AG09309 (cell line): ENCODE results near the gene PEPD.

ENCODE experiments used
- DNase-seq: peaks from one replicate; pipeline ENCODE4 v3.0.0-alpha.2; 2010; ENCODE audit warnings: low read depth
- H3K4me3 ChIP-seq: 2 replicates; pipeline ENCODE4 v1.5.1; 2011; ENCODE audit warnings: mild to moderate bottlenecking, low read depth, low read length, moderate library complexity; ENCODE audit not compliant: control insufficient read depth
- TF ChIP-seq, protein P1 (sequence below): IDR thresholded peaks from 2 replicates; pipeline ENCODE4 v1.5.1; 2011; ENCODE audit warnings: mild to moderate bottlenecking, low read depth, low read length, inconsistent platforms; ENCODE audit not compliant: insufficient read depth, control insufficient read depth; ENCODE audit errors: missing control alignments

The PEPD gene

DNA sequence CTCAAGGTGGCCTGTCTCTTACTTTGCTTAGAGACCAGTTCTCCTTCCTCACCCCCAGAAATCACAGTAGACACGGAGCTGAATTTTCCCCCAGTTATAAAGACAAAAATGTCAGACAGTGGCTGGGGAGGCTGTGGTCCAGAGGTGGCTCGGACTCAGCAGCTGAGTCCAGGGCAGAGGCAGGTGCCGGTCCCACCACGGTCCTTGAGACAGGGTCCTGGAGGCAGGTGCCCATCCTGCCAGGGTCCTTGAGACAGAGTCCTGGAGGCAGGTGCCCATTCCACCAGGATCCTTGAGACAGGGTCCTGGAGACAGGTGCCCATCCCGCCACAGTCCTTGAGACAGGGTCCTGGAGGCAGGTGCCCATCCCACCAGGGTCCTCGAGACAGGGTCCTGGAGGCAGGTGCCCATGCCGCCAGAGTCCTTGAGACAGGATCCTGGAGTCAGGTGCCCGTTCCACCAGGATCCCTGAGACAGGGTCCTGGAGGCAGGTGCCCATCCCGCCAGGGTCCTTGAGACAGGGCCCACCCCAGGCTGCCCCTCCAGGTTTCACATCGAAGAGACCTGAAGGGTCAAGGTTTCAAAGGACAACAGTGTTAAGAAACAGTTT, 23.1 kb downstream of the PEPD start:
- no peak overlapping the region for H3K4me3 ChIP-seq
- TF ChIP-seq, protein P1, sequence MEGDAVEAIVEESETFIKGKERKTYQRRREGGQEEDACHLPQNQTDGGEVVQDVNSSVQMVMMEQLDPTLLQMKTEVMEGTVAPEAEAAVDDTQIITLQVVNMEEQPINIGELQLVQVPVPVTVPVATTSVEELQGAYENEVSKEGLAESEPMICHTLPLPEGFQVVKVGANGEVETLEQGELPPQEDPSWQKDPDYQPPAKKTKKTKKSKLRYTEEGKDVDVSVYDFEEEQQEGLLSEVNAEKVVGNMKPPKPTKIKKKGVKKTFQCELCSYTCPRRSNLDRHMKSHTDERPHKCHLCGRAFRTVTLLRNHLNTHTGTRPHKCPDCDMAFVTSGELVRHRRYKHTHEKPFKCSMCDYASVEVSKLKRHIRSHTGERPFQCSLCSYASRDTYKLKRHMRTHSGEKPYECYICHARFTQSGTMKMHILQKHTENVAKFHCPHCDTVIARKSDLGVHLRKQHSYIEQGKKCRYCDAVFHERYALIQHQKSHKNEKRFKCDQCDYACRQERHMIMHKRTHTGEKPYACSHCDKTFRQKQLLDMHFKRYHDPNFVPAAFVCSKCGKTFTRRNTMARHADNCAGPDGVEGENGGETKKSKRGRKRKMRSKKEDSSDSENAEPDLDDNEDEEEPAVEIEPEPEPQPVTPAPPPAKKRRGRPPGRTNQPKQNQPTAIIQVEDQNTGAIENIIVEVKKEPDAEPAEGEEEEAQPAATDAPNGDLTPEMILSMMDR, result no peak
- no peak for DNase-seq

GRCh38 chr19:33497778-33498175, 23.8 kb downstream of the PEPD start:
- no peak for DNase-seq
- H3K4me3 ChIP-seq, result no peak overlapping the region
- TF ChIP-seq, protein P1, result no peak

DNA sequence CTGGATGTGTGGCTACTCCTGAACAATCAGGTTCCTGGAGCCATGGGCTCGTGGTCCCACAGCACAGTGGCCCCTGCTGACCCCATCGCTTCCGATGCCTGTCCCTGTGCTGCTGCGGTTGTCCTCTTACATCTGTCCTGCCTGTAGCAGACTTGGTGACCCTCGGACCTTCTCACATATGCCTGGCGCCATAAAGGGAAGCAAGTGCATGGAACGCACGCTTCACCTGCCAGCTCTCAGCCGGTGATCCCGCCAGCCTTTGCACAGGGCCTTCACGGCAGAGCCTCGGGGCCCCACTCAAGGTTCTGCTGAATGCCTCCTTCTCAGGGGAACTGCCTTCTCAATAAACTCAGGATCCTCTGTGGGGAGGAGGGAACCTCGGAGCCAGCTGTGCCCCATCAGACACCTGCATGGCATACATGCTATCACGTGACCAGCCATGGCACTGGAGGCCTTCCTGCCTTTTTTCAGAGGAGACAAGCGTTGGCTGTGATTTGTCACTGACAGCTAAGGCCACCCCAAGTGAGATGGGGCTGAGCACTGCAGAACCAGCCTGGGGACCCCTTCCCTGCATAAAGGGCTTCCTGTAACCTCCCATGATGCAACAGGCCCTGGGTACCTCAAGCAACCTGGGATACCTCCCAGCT, 24.3 kb downstream of the PEPD start:
- no peak overlapping the region for H3K4me3 ChIP-seq
- TF ChIP-seq, protein P1, result no peak

DNA sequence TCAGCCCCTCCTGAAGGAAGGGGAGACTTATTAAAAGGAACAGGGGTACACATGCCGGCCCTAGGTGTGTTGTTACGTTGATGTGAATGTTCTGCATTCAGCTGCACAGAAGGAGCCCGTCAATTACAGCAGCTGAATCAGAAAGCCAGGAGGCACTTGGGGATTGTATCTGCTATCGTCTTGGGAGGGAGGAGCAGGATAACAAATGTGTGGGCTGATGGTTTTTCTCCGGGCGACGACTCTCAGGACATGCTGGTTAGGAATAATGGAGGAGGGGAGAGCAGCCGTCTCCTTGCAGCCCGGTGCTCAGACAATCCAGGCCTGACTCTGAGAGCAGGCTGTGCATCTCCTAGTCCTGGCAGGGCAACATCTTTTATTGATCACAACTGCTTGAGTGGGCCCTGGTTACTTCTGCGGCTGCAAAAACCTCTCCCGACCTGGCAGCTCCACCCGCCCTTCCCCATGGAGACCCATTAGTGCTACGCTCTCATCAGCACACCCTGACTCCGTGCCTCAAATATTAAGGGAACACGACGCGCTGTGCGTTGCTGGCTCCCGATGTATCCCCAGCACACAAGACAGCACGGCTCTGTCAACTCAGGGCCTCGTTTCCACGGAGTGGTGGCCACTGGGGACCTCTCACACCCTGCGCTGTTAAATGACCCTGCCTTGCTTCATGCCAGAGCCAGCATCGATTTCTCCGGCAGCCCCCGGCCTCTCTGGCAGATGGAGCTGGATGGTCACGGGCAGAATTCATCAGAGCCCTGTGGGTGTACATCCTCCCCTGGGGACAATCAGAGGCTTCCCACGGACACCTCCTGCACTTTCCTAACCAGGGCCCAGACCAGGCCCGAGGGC, 25.3 kb downstream of the PEPD start:
- TF ChIP-seq, protein P1, result no peak
- DNase-seq, result no peak
- no peak overlapping the region for H3K4me3 ChIP-seq

More for the DNA sequence above, 24.3 kb downstream of the PEPD start:
- no peak for DNase-seq

- no peak overlapping the region for H3K4me3 ChIP-seq
- TF ChIP-seq, protein P1, result no peak
- no peak for DNase-seq
Measured at GRCh38 chr19:33493401-33494275, 28.0 kb downstream of the PEPD start.

DNA sequence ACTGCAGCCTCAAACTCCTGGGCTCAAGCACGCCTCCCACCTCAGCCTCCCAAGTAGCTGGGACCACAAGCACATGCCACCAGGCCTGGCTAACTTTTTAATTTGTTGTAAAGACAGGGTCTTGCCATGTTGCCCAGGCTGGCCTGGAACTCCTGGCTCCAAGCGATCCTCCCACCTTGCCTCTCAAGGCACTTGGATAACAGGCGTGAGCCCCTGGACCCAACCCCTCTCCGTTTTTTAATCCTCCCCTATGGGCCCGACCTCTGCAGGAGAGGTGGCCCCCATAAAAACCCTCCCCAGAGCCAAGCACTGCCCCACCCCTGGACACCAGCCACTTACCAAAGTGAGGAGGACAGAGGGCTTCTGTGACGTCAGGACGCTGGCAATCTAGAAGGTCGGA, 28.6 kb downstream of the PEPD start:
- no peak for DNase-seq
- TF ChIP-seq, protein P1, result no peak
- H3K4me3 ChIP-seq, result no peak overlapping the region
